GM12874 (cell line): Measurements from ENCODE around the gene SYNGR2.

Experiments
- TF ChIP-seq, protein P1 (sequence below): IDR thresholded peaks from 2 replicates; pipeline ENCODE4 v1.5.1; 2011; ENCODE audit warnings: low read depth, mild to moderate bottlenecking, control low read depth, low read length, moderate library complexity; ENCODE audit not compliant: insufficient read depth

The SYNGR2 gene

DNA sequence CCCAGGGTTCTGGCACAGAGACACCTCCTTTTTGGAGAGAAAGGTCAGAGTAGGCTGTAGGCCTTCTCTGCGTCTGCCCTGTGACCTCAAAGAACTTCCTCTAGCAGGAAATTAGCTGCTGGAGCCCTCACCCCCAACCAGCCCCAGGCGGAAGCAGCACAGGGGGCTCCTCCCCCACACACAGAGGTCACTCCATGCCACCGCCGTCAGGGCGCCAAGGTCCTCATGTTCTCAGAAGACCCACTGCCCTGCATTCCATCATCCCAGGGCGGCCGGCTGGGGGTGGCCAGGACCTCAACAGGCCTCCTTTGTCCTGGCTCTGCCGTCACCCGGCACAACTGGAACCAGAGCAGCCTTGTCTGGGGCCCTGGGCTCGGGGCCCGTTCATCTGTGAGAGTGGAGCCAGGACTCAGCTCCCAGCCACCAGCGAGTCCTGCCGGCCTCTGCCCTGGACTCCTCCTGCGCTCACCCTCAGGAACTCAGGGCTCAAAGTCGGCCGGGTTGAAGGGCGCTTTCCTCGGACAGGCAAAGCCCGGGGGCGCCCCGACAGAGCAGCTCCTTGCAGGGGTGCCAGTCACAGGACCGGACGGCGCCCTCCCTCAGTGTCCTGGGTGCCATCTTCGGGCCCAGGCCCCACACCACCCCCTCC lies 41.0 kb upstream of the SYNGR2 start:
- TF ChIP-seq, protein P1, sequence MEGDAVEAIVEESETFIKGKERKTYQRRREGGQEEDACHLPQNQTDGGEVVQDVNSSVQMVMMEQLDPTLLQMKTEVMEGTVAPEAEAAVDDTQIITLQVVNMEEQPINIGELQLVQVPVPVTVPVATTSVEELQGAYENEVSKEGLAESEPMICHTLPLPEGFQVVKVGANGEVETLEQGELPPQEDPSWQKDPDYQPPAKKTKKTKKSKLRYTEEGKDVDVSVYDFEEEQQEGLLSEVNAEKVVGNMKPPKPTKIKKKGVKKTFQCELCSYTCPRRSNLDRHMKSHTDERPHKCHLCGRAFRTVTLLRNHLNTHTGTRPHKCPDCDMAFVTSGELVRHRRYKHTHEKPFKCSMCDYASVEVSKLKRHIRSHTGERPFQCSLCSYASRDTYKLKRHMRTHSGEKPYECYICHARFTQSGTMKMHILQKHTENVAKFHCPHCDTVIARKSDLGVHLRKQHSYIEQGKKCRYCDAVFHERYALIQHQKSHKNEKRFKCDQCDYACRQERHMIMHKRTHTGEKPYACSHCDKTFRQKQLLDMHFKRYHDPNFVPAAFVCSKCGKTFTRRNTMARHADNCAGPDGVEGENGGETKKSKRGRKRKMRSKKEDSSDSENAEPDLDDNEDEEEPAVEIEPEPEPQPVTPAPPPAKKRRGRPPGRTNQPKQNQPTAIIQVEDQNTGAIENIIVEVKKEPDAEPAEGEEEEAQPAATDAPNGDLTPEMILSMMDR = no peak

- TF ChIP-seq, protein P1 = no peak
Measured at GRCh38 chr17:78127888-78128550, 40.4 kb upstream of the SYNGR2 start.

- TF ChIP-seq, protein P1 = no peak
Measured at GRCh38 chr17:78128551-78129350, 39.6 kb upstream of the SYNGR2 start, which contains the start of gene TMC6. Gene TMC6, minus strand, starts transcription at chr17:78128755. Its CDS starts 1,923 bp downstream, at chr17:78126832.

DNA sequence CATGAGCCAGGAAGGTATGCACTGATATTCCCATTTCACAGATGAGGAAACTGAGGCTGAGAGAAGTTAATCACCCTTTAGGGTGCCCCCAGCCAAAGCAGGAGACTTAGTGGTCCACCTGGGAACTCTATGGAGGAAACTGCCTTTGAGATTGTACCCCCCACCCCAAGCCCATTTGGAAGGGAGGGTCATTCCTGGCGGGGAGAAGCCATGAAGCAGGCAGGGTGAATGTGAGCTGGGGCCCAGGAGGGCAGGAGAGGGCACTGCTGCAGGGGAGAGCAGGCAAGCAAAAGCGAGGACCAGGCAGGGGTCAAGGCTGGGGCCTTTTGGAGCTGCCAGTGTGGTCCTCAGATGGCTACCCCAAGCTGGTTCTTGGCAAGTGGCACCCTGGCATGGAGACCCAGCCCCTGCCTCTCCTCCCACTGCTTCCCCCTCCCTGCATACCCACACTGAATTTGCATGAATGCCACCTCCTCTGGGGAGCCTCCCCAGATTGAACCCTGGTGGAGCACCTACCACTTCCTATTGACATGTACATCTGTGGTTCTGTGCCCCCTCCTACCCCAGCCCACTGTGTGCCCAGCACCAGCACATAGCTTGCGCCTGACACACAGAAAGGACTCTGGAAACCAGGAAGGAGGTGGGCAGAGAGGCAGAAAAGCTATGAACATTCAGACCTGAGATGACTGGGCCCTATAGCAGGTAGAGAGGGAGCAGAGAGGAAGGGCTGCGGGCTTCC lies 38.9 kb upstream of the SYNGR2 start:
- TF ChIP-seq, protein P1 = no peak

DNA sequence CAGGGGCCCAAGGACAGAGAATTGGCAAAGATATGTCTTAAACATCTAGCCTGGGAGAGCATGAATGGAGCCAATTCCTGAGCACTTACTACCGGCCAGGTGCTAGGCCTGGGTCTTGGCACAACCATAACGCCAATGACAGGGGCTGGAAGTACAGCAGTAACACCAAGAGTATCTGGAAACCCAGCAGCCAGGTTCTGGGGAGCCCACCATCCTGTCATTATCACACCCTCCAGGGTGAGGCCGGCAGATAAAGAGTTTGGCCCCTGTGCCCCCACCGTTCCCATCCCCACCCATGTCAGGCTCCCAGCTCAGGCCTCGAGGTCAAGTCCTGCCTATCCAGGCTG lies 38.3 kb upstream of the SYNGR2 start:
- TF ChIP-seq, protein P1 = no peak

- TF ChIP-seq, protein P1 = no peak
Measured at GRCh38 chr17:78130437-78131101, 37.8 kb upstream of the SYNGR2 start, which contains the start of gene TMC8. Gene TMC8, plus strand, starts transcription at chr17:78130771. Its CDS starts 818 bp downstream, at chr17:78131589.
